B cell (primary cell): ENCODE results near the gene SOX6.

ENCODE experiments used
- EZH2 ChIP-seq: IDR thresholded peaks from 2 replicates; pipeline ENCODE4 v1.6.1; 2012; ENCODE audit warnings: borderline replicate concordance, low read depth, mild to moderate bottlenecking, moderate library complexity, low read length; ENCODE audit not compliant: insufficient read depth, poor library complexity, severe bottlenecking
- TF ChIP-seq, protein P1 (sequence below): fragments of 200-600 bp; IDR thresholded peaks from one replicate; pipeline ENCODE4 v1.8.0; 2022; ENCODE audit warnings: antibody characterized with exemption, mild to moderate bottlenecking

DNA sequence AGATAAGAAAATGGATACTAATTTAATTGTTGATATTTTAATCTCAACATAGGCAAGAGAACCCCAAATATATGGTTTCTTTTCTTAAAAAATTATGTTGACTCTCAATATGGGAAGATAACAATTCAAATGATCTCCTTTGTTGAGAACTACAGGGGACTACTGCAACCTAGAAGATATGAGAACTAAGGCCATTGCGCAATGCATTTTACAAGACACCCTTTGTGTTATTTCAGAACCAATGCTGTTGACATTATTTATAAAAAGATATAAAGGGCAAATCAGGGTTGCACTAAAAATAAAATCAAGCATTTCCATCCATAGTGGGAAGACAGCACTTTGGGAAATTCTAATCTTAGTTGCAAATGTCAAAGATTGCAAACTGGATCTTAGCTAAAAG is 322.3 kb downstream of the SOX6 start:
- TF ChIP-seq, protein P1, sequence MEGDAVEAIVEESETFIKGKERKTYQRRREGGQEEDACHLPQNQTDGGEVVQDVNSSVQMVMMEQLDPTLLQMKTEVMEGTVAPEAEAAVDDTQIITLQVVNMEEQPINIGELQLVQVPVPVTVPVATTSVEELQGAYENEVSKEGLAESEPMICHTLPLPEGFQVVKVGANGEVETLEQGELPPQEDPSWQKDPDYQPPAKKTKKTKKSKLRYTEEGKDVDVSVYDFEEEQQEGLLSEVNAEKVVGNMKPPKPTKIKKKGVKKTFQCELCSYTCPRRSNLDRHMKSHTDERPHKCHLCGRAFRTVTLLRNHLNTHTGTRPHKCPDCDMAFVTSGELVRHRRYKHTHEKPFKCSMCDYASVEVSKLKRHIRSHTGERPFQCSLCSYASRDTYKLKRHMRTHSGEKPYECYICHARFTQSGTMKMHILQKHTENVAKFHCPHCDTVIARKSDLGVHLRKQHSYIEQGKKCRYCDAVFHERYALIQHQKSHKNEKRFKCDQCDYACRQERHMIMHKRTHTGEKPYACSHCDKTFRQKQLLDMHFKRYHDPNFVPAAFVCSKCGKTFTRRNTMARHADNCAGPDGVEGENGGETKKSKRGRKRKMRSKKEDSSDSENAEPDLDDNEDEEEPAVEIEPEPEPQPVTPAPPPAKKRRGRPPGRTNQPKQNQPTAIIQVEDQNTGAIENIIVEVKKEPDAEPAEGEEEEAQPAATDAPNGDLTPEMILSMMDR, result no peak
- no peak for TF ChIP-seq EZH2
